Activated CD4-positive, alpha-beta T cell treated with anti-CD3 and anti-CD28 coated beads, Interleukin-2, amount 50 U/mL, for 24 hours (primary cell): ENCODE data around the gene TNFRSF11A.

Experiments used
- DNase-seq, 2 donors: peaks; one replicate each; pipeline ENCODE4 v3.0.0-alpha.2; 2020; ENCODE audit warnings: low read depth in 1 of 2, low spot score in 1 of 2

The TNFRSF11A gene

GRCh38 chr18:62341473-62341872 is 16.4 kb downstream of the TNFRSF11A start:
- no peak for DNase-seq

- no peak for DNase-seq
Measured at GRCh38 chr18:62342884-62343283, 17.8 kb downstream of the TNFRSF11A start.

- DNase-seq = no peak
Measured at GRCh38 chr18:62343316-62343715, 18.2 kb downstream of the TNFRSF11A start.

- no peak for DNase-seq
Measured at GRCh38 chr18:62345909-62346308, 20.8 kb downstream of the TNFRSF11A start.

GRCh38 chr18:62346333-62347088 is 21.4 kb downstream of the TNFRSF11A start:
- DNase-seq = no peak

- no peak for DNase-seq
Measured at GRCh38 chr18:62347089-62347506, 22.0 kb downstream of the TNFRSF11A start.

GRCh38 chr18:62348474-62348873 is 23.4 kb downstream of the TNFRSF11A start:
- no peak for DNase-seq

- DNase-seq = no peak
Measured at GRCh38 chr18:62353170-62353569, 28.1 kb downstream of the TNFRSF11A start.

- no peak for DNase-seq
Measured at GRCh38 chr18:62354151-62354550, 29.0 kb downstream of the TNFRSF11A start.

- no peak for DNase-seq
Measured at GRCh38 chr18:62357079-62357719, 32.1 kb downstream of the TNFRSF11A start.

GRCh38 chr18:62360805-62361204 is 35.7 kb downstream of the TNFRSF11A start:
- no peak for DNase-seq

- DNase-seq = no peak
Measured at GRCh38 chr18:62361288-62361687, 36.2 kb downstream of the TNFRSF11A start.

GRCh38 chr18:62364558-62364957 is 39.4 kb downstream of the TNFRSF11A start:
- no peak for DNase-seq

GRCh38 chr18:62365420-62365819 is 40.3 kb downstream of the TNFRSF11A start:
- DNase-seq = no peak

GRCh38 chr18:62366992-62367391 is 41.9 kb downstream of the TNFRSF11A start:
- no peak for DNase-seq

- no peak for DNase-seq
Measured at GRCh38 chr18:62368100-62368499, 43.0 kb downstream of the TNFRSF11A start.

GRCh38 chr18:62369129-62369644 is 44.1 kb downstream of the TNFRSF11A start:
- no peak for DNase-seq

GRCh38 chr18:62370366-62370765 is 45.3 kb downstream of the TNFRSF11A start:
- DNase-seq = no peak

- no peak for DNase-seq
Measured at GRCh38 chr18:62371436-62371835, 46.3 kb downstream of the TNFRSF11A start.

GRCh38 chr18:62372156-62372555 is 47.0 kb downstream of the TNFRSF11A start:
- no peak for DNase-seq

- no peak for DNase-seq
Measured at GRCh38 chr18:62372882-62373281, 47.8 kb downstream of the TNFRSF11A start.

- DNase-seq = no peak
Measured at GRCh38 chr18:62374410-62374965, 49.4 kb downstream of the TNFRSF11A start.
